Lung microvascular endothelial cell (primary cell): ENCODE measurements around the gene DDX1. TPM values are rescaled to one million over a fixed set of nuclear protein-coding genes. Genes with fewer than 3 reads are reported as not detected.
A peak's percentile ranks its signal among the peaks of the same experiment; 100 is the strongest.

ENCODE experiments used
- DNase-seq, 2 donors: peaks; one replicate each; pipeline versions ENCODE4 v3.0.0 to v3.0.0-alpha.2; 2010; ENCODE audit warnings: low read depth in 2 of 2
- total RNA-seq: library from RNA; depleted of rRNA; stranded (reverse); fragments of >200 nt; gene quantifications from 2 replicates; pipeline ENCODE4 v1.2.1, GENCODE V29; 2014

DDX1 gene
- total RNA-seq, 1 donor from 2014 or later, result 61.5 TPM

DNA sequence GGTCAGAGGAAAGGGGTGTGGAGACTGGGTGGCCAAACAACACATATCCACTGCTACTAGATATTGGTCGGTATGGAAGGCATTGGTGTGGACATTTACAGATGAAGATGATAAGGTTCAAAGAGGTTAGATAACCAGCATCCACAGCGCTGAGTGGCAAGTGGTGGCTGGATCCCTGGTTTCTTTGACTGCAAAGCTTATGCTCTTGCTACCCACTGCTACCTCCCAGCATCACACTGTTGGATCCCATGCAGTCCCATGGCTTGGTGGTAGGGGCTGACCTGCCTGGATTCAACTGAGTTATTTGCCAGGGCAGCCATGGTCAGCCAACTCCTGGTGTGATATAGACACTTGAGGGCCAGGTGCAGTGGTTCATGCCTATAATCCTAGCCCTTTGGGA lies 53.6 kb downstream of the DDX1 start:
- DNase-seq, result no peak

DNA sequence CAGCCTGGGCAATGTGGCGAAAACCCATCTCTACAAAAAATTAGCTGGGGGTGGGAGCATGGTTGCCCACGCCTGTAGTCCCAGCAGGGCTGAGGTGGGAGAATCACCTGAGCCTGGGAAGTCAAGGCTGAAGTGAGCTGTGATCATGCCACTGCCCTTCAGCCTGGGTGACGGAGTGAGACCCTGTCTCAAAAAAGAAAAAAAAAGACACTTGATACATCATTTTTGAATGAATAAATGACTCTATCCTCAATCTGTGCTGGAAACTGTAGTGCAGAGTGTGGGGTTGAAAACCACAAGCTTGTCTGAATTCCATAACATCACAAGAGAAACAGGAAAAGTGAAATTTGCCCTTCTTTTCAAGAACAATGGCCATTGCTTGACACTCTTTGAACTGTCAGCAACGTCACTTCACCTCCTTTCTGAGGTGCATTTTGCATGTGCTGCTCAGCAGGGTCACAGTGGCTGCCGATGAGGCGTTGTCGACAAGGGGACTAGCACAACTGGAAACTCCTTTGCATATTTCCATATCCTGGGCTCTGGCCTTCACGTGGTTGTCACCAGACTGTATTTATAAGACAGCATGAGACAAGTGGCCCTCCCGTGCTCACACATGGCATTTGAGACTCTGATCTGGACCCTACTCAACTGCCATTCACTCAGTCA lies 54.2 kb downstream of the DDX1 start:
- peak; percentile 66 to 94 for DNase-seq

DNA sequence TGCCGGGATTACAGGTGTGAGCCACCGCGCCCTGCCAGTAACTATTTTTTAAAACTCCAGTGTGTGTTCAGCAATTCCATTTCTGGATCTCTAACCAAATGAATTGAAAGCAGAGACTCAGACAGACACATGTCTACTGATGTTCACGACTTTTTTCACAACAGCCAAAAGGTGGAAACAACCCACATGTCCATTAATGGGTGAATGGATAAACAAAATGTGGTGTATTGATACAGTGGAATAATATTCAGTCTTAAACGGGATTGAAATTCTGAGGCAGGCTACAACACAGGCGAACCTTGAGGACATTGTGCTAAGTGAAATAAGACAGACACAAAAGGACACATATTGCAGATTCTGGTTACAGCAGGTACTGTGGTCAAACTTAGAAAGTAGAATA lies 55.0 kb downstream of the DDX1 start:
- no peak for DNase-seq

DNA sequence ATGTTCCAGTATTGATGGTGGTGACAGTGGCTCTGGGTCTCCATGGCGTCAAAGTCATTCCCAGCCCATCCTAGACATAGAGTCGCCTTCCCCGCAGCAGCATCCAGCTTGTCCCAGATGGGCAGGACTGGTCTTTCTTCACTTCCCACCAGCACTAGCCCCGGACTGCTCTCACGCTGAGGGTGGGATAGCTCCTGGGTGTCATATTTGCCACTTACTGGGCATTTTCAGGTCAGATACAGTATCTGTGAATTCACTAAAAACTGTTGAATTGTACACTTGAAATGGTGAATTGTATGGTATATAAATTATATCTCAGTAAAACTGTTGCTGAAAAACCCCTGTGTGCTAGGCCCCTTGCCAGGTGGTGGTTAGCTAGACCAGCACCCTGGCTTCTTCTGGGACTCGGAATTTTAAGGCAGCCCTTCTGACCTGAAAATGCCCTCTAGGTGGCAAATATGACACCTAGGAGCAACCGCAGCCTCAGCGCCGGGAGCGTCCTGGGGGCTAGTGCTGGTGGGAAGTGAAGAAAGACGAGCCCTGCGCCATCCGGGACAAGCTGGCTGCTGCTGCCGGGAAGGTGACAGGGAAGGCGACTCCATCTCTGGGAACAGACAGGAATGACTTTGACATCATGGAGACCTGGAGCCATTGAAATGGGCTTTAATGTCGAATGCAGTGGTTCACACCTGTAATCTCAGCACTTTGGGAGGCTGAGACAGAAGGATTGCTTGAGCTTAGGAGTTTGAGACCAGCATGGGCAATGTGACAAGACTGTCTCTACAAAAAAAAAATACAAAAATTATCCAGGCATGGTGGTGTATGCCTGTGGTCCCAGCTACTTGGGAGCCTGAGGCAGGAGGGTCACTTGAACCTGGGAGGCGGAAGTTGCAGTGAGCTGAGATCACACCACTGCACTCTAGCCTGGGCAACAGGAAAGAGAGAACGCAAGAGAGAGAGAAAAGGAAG lies 56.2 kb downstream of the DDX1 start:
- DNase-seq, result no peak

DNA sequence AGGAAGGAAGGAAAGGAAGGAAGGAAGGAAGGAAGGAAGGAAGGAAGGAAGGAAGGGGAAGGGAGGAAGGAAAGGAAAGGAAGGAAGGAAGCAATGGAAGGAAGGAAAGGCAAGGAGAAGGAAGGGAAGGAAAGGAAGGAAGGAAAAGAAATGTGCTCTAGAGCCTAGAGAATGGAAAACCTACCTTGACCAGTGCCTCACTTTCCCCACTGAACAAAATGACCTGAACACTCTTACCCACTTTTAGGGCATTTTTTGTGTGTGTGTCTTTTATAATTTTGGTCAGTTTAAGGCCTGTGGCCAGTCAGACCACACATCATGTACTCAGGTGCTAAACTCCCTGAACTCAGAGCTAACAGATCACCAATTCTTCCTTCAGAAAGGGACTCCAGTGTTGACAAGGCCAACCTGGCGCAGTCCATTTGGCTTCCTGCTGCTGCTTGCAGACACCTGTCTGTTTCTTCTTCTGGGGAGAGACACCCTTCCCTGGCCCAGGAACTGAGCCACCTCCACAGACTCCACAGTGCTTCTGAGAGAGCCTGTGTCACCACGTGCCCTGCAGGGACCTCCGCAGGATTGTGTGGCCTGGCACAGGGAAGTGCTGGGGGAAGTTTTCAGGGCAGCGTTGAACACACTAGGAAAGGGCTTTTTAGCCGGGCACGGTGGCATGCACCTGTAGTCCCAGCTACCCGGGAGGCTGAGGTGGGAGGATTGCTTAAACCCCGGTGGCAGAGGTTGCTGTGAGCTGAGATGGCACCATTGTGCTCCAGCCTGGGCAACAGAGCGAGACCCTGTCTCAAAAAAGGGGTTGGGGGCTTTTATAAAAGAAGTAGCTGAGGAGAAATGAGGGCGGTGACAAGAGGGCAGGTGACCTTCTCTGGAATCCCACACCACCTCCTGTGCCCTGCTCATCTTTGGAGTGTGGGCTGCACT lies 57.2 kb downstream of the DDX1 start:
- no peak for DNase-seq

DNA sequence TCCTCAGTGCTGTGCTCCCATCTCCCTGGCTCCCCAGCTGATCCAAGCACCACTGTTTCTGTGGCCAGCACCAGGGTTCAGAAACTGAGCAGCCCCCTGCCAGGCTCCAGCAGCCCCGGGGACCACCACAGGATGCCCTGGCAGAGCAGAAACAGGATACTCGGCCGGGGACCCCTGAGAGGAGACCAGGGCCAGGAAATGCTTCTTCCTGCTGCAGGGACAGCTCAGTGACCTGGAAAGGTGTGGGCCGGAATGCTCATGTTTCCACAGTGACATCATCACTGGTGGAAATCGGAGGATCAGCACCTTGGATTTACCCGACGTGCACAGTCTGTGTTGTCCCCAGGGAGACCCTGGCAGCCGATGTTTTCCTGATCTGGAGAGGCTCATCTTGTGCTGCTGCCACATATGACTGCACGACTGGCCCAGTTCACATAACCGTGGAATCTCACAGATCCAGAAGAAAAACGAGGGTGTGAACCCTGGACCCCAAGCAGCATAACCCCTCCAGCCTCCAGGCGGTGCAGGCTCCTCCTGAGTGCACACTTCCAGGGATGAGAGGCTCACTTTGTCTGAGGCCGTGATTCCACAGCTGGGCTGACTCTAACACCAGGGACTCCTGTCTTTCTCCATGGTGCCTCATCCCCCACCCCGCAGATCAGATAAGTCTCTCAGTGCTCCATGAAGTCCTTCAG lies 58.0 kb downstream of the DDX1 start:
- DNase-seq, result peak in 1 of 2 donors; percentile 91

DNA sequence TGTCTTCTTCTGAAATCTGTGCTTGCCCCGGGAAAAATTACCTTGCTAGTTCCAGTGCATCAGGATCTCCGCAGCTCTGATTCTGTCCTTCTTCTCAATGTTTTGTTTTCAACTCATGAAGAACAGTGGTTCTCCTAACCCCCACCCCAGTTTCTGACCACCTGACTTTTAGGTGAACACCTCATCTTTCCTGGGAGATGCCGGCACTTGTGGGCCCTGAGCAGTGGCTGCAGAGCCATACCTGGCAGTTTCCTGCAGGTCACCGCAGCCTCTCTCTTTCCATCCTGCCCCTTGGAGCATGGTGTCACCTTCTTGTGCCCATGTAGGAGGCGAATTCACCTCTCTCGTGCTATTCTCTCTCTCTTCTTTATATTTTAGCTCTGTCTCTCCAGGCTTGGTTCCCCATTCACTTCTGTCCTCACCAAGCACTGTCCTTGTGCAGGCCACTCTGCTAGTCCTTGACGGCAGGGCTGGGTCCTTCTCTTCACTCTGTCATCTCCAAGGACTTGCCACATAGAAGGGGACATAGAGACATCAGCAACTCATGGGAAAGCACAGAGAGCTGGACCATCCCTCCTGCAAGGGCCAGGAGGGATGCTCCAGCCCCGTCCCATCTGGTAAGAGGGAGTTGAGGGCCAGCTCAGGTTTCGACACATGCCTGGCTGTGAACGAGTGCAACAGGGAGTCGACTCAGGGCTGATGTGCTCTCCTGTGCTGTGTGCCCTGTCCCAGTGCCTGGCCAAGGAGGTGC lies 59.1 kb downstream of the DDX1 start:
- no peak for DNase-seq

DNA sequence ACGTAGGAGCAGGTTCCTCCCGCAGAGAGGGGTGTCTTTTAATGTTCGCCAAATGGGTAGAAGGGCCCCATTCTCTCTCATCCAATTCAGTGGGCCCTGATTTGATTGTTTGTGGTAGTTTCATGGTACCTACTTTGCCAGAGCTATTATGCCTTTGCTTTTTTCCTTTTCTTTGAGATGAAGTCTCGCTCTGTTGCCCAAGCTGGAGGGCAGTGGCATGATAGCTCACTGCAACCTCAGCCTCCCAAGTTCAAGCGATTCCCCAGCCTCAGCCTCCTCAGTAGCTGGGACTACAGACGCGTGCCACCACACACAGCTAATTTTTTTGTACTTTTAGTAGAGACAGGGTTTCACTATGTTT lies 59.7 kb downstream of the DDX1 start:
- DNase-seq, result no peak

DNA sequence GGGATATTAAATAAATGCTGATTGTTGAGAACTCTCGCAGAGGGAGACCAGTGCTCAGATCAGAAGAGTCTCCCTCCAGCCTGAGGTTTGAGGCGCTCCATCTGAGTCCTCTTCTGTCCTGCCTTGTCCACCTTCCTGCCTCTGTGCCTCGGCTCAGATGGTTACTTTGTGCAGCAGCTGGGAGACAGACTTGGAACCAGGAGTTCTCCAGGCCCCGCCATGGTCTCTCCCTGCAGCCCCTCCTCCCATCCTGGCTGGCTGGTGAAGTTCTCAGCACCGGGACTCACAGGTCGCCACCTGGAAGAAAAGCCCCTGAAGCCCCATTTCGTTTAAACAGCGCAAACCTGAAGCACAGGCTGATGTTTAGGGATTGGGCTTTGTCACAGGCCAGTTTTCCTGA lies 60.6 kb downstream of the DDX1 start:
- DNase-seq, result no peak

DNA sequence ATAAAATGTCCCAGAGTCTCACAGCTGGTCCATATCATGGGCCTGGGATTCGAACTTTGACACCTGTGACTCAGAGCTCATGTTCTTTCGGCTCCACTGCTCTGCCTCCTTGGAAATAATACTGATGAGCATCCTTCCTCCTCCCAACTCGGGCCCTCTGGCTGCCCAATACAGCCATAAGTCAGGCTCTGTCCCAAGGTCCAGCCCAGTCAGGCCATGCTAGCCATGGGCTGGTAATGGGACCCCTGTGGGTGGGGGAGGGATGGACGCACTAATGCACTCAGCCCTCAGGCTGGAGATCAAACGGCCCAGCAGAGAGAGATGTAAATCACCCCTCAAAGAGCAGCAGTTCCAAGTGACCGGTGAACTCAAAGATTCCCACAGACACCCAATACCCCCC lies 61.1 kb downstream of the DDX1 start:
- no peak for DNase-seq

DNA sequence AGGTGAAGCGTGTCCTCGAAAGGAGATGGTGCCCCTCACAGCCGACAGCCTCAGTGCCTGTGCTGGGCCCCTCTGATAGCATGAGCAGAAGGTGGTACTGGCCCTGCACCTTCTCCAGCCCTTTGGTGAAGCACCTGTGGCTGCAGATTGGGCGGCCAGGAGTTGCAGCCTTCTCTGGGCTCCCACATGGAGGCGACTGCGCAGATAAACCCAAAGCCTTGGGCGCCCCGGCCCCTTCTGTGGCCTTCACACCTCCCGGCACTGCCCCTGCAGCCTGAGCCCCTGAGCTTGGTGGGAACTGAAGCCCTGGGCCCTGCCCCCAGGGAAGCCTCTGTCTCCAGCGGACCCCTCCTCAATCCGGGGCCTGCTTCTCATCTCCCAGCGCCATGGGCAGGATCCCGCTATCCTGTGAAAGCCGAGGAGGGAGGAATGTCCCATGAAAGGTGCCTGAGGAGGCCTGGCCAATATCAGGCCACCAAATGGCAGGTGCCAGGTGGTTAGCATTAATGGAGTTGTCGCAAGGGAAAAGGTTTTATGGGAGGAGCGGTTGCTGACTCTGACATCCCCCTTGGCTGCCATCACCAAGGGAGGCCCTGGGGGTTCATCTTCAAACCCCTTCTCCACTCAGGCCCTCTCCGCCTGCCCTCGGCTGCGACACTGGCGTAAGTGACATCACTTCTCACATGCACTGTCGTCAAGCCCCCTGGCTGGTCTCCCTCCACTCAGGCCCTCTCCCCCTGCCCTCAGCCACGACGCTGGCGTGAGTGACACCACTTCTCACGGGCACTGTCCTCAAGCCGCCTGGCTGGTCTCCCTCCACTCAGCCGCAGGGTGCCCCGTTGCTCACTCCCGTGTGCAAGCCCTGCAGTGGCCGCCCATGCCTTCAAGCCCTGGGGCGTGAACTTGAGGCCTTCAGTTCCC lies 62.4 kb downstream of the DDX1 start:
- DNase-seq, result no peak

DNA sequence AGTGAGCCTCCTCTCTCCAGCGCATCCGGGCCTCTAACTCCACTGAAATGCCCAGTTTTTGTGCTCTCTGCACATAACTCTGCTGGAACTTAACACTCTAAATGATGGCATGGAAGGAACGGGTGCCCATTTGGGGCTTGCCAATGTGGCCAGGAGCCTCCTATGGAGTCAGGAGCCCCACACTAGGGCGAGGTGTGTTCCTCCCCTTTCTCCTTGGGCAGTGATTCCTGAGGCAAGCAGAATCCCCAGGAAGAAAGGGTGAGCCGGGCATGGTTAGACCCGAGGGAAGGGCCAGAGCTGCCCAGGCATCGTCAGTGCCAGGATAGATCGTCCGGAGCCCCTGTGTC lies 63.0 kb downstream of the DDX1 start:
- DNase-seq, result no peak

DNA sequence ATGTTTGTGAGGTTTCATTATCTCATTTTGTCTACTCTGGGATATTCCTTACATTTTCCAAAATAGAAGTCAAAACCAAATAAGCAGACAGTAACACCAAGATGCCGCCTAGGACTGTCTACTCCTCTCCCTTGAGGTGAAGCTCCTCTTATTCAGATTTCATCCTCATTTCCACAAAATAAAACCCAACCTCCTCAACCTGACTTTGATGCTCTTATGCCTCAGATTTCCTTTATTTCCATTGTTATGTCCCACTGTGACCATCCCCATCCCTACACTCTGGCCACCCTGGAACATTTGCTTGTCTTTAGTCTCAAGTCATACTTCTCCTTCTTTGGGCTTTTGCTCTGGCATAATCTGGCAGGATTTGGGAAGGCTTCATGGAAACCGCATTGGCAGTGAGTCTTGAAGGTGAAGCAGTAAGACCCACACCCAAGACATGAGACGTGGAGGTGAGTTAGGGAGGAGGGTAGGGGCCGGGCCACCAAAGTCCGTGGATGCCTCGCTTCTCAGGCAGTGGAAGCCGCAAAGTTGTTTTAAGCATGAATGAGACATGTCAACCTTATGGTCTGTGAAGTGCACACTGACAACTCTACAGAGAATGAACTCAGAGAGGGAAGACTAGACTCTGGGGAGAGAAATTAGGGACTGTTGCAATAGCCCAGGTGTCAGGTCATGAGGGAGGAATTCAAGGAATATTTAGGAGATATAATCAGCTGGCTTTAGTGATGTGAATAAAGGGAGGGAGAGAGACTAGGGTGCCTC lies 63.6 kb downstream of the DDX1 start:
- DNase-seq, result no peak

DNA sequence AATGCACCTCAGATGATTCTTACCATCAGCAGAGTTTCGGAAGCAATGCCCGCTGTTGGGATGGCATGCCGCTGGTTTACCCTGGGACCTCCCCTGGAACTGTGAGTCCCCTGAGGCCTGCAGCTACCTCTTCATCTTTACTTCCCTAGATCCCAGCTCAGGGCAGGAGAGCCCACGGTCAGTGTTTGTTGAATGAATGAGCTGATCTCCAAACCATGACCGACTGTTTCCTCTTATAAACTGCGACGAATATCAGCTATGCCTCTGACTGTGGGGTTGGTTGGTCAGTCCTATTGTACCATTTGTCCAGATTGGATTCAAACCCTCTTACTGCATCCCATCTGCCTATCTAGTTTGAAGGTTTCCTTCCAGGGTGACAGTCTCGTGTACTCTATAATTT lies 64.4 kb downstream of the DDX1 start:
- DNase-seq, result no peak

DNA sequence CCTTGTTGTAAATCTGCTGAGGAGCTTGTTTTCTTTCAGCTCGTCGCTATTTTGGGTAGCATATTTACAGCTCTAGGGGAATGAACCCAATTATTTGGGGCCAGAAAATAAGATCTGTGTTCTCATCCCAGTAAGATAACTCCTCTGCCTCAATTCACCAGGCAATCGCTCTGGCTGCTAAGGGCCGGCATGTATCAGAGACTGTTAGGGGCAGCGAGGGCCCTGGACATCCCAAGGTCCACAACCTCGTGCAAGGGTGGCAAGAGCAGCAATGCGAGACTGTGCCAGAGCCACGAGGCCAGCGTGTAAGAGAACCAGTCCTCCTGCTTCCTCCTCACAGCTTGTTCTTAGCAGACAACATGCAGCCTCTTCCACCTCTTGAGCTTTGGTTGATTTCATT lies 66.1 kb downstream of the DDX1 start:
- no peak for DNase-seq

DNA sequence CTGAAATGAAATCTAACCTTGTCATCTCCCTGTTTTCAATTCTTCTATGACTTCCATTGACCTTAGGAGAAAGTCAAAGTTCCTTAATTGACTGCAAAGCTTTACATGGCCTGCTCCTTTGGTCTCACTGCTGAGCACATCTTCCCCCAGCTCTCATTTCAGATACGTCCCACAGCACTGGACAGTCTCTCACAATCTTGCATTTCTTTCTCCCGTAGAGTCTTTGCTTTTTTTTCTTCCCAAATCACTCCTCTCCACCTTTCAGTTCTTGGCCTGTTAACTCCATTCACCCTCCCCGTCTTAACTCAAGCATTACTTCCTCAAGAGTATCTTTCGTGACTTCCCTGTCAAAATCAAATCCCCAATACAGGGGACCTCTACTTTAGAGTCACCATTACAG lies 67.2 kb downstream of the DDX1 start:
- no peak for DNase-seq

DNA sequence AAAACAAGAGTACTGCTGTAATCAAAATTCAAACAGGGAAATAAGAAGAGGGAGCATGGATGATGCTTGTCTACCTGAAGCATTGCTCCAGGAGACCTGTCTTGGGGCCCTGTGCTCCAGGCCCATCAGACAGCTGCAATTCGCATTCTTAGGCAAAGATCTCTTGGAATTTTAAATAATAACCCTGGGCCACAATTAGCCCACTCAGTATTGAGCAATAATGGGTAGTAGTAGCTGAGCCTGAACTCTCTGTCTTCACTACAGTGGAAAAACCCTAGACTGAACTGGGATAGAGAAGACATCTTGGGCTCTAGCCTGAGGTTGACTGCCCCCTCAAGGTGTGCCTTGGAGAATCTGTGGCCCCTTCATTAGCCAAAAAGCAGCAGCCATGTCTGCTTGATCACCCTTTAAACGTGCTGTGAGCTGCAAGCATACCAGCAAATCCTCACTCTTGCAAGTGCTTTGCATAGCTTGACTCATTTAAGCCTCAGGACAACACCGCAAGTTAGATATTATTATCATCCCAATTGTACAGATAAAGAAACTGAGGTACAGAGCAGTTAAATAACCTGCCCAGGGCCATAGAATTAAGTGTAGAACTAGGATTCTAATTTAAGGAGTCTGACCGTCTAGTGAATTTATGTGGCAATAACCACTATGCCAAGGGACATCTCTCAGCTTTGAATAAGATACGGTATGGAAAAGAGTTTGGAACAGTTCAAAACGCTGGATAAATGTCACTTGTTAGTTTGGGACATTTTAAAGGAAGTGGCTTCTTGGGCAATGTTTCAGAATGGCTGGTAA lies 69.0 kb downstream of the DDX1 start:
- no peak for DNase-seq

DNA sequence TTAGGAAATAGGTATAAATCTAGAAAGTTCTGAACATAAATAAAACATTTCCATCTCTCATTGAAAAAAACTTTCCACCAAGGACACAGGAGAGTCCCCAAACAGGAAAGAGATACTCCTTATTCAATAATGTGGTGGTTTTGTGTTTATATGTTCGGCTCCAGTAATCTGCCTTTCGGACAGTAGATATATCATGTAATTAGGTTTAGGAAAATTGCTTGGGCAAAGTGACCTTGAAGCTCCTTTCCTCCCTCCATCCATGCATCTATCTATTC lies 69.6 kb downstream of the DDX1 start:
- DNase-seq, result no peak
